Measurements from ENCODE around the gene PCSK7. TPM values are rescaled to one million over a fixed set of nuclear protein-coding genes. Genes with fewer than 3 reads are reported as not detected.

PCSK7 gene
- total RNA-seq, 2 donors from 2014 or later: 41.4 to 90.2 TPM

DNA sequence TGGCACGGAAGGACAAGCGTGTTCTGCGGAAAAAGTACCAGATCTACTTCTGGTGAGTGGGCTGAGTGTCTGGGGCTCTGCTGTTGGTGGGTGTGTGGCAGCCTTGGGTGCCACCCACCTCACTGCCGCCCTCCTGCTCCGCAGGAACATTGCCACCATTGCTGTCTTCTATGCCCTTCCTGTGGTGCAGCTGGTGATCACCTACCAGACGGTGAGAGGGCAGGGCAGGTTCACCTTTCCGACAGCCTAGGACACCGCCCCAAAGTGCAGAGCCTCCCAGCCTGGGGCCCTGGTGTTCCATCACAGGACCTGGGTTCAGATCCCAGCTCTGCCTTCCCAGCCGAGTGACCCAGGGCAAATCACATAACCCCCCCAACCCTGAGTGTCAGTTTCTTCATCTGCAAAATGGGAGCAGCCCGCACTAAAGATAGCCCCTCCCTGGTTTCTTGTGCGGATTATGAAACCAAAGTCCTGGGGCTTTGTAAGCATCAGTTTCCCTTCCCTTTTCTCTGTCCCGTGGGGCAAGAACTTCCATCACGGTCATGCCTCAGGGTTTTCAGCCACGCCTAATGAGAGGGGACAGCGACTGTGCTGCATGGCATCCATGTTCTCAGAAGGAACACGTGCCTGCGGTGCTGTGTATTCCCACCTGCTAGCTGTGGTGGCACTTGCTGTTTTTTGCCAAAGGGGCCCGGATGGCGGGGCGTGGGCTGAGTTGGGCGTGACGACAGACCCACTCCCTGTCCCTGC is 42.5 kb downstream of the PCSK7 start:
- H3K27ac ChIP-seq: no peak overlapping the region
- H3K36me3 ChIP-seq: peaks cover 56% of the 10 kb centered on the region
- ATAC-seq (ENCODE audit: insufficient number of reproducible peaks, low FRiP score, low read depth): no peak
- no peak overlapping the region for H3K4me3 ChIP-seq
- TF ChIP-seq, protein P1, sequence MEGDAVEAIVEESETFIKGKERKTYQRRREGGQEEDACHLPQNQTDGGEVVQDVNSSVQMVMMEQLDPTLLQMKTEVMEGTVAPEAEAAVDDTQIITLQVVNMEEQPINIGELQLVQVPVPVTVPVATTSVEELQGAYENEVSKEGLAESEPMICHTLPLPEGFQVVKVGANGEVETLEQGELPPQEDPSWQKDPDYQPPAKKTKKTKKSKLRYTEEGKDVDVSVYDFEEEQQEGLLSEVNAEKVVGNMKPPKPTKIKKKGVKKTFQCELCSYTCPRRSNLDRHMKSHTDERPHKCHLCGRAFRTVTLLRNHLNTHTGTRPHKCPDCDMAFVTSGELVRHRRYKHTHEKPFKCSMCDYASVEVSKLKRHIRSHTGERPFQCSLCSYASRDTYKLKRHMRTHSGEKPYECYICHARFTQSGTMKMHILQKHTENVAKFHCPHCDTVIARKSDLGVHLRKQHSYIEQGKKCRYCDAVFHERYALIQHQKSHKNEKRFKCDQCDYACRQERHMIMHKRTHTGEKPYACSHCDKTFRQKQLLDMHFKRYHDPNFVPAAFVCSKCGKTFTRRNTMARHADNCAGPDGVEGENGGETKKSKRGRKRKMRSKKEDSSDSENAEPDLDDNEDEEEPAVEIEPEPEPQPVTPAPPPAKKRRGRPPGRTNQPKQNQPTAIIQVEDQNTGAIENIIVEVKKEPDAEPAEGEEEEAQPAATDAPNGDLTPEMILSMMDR (IDR thresholded peaks at IDR 0.05): no peak
- H3K9me3 ChIP-seq: no peaks in the 10 kb centered on the region
- no peaks in the 10 kb centered on the region for H3K27me3 ChIP-seq (replicated peaks; ENCODE audit: insufficient read depth)
- DNase-seq (ENCODE audit: low spot score): no peak
- no peaks in the 10 kb centered on the region for H3K4me1 ChIP-seq (ENCODE audit: control insufficient read depth in 1 of 2, low read depth in 2 of 2)

- Histone ChIP-seq H3K4me3 (no peak overlapping the region), H3K27me3 (replicated peaks; ENCODE audit: insufficient read depth) (no peaks in the 10 kb centered on the region), H3K36me3 (peaks cover 53% of the 10 kb centered on the region), H3K27ac (no peak overlapping the region), H3K4me1 (ENCODE audit: control insufficient read depth in 1 of 2, low read depth in 2 of 2) (no peaks in the 10 kb centered on the region), H3K9me3 (no peaks in the 10 kb centered on the region)
- TF ChIP-seq, protein P1 (IDR thresholded peaks at IDR 0.05): no peak
- no peak for ATAC-seq (ENCODE audit: insufficient number of reproducible peaks, low FRiP score, low read depth)
- DNase-seq (ENCODE audit: low spot score): no peak
Measured at GRCh38 chr11:117188620-117189081, 43.2 kb downstream of the PCSK7 start.

- peaks cover 46% of the 10 kb centered on the region for H3K36me3 ChIP-seq
- DNase-seq (ENCODE audit: low spot score) (no peak), ATAC-seq (ENCODE audit: insufficient number of reproducible peaks, low FRiP score, low read depth) (no peak)
- no peaks in the 10 kb centered on the region for H3K9me3 ChIP-seq
- no peak overlapping the region for H3K27ac ChIP-seq
- no peaks in the 10 kb centered on the region for H3K4me1 ChIP-seq (ENCODE audit: control insufficient read depth in 1 of 2, low read depth in 2 of 2)
- TF ChIP-seq, protein P1 (IDR thresholded peaks at IDR 0.05): no peak
- H3K4me3 ChIP-seq: no peak overlapping the region
- no peaks in the 10 kb centered on the region for H3K27me3 ChIP-seq (replicated peaks; ENCODE audit: insufficient read depth)
Measured at GRCh38 chr11:117187799-117188481, 43.9 kb downstream of the PCSK7 start.

DNA sequence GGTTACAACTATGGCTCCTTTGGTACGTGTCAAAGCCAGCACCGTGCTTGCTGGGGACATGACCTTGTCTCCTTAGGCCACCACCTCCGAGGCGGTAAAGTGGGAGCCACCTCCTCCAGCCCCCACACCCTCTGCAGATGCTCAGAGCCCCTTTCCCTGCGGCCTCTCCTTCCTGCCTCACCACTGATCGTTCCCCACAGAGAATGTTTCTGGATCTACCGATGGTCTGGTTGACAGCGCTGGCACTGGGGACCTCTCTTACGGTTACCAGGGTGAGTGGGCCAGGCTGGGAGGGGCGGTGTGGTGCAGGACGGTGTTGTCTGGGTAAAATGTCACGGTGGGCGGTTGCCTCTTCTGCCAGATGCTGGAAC is 44.5 kb downstream of the PCSK7 start:
- H3K4me1 ChIP-seq (ENCODE audit: control insufficient read depth in 1 of 2, low read depth in 2 of 2): no peaks in the 10 kb centered on the region
- TF ChIP-seq, protein P1 (IDR thresholded peaks at IDR 0.05): no peak
- H3K36me3 ChIP-seq: peaks cover 46% of the 10 kb centered on the region
- no peak overlapping the region for H3K27ac ChIP-seq
- H3K27me3 ChIP-seq (replicated peaks; ENCODE audit: insufficient read depth): no peaks in the 10 kb centered on the region
- H3K4me3 ChIP-seq: no peak overlapping the region
- no peak for ATAC-seq (ENCODE audit: insufficient number of reproducible peaks, low FRiP score, low read depth)
- DNase-seq (ENCODE audit: low spot score): no peak
- no peaks in the 10 kb centered on the region for H3K9me3 ChIP-seq

DNA sequence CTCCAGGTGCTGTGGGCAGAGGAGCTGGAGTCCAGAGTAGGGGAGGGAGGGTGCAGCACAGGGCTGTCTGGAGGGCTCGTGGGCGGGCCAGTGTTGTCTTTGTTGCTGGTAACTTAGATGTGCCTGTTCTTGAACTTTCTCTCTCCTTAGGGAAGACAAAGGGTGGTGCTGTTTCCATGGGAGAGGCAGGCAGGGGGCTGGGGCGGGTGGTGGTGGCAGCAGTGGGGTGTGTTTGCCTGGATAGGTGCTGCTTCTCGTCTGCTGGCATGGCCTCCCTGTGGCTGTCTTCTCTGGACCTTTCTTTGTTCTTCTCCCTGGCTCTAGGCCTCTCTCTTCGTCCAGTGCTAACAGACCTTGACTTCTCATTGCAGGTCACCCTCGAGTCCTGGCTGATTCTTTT is 44.9 kb downstream of the PCSK7 start:
- H3K4me1 ChIP-seq (ENCODE audit: control insufficient read depth in 1 of 2, low read depth in 2 of 2): no peaks in the 10 kb centered on the region
- no peak overlapping the region for H3K27ac ChIP-seq
- no peaks in the 10 kb centered on the region for H3K27me3 ChIP-seq (replicated peaks; ENCODE audit: insufficient read depth)
- no peak for DNase-seq (ENCODE audit: low spot score)
- TF ChIP-seq, protein P1 (IDR thresholded peaks at IDR 0.05): no peak
- no peak overlapping the region for H3K4me3 ChIP-seq
- no peaks in the 10 kb centered on the region for H3K9me3 ChIP-seq
- H3K36me3 ChIP-seq: peaks cover 48% of the 10 kb centered on the region
- no peak for ATAC-seq (ENCODE audit: insufficient number of reproducible peaks, low FRiP score, low read depth)

Data from thoracic aorta (tissue), 2 donors.